WTC11 (cell line): ENCODE results near the gene AVL9. TPM values are rescaled to one million over a fixed set of nuclear protein-coding genes. Genes with fewer than 3 reads are reported as not detected.

Source experiments
- ATAC-seq: fragments of 200-7000 bp; cut with Tn5 transposase; 2 replicates; pipeline ENCODE4 v1.10.0; 2021; ENCODE audit warnings: mild to moderate bottlenecking, moderate library complexity
- CTCF ChIA-PET: fragments of 300-600 bp; sonication (Branson Sonifier 250); formaldehyde crosslinking; loops from one replicate; lab custom pipeline; 2021; ENCODE audit warnings: antibody characterized with exemption; lab: Charles Lee
- POLR2A ChIA-PET: fragments of 350-600 bp; sonication (Branson Sonifier 250); formaldehyde crosslinking; loops from one replicate; lab custom pipeline; 2021; ENCODE audit warnings: antibody characterized with exemption; lab: Charles Lee
- DNase-seq: peaks from one replicate; pipeline ENCODE4 v3.0.0; 2021; ENCODE audit warnings: low spot score
- H3K27ac Mint-ChIP-seq: 2 replicates; pipeline ENCODE4 v1.8.0; 2021; ENCODE audit warnings: mixed read lengths
- H3K27me3 Mint-ChIP-seq: 2 replicates; pipeline ENCODE4 v1.8.0; 2021; ENCODE audit warnings: low read depth, mild to moderate bottlenecking, moderate library complexity, mixed read lengths
- H3K36me3 Mint-ChIP-seq: 2 replicates; pipeline ENCODE4 v1.8.0; 2021; ENCODE audit warnings: mixed read lengths
- H3K4me1 Mint-ChIP-seq: 2 replicates; pipeline ENCODE4 v1.8.0; 2022; ENCODE audit warnings: mixed read lengths
- H3K4me3 Mint-ChIP-seq: 2 replicates; pipeline ENCODE4 v1.8.0; 2021; ENCODE audit warnings: mild to moderate bottlenecking, moderate library complexity, mixed read lengths
- H3K9me3 Mint-ChIP-seq: 2 replicates; pipeline ENCODE4 v1.8.0; 2021; ENCODE audit warnings: mixed read lengths
- FOXP1 ChIP-seq: sonication (generic); formaldehyde crosslinking; IDR thresholded peaks from 2 replicates; pipeline ENCODE4 v1.8.0; 2022; ENCODE audit warnings: missing genetic modification reagents, mild to moderate bottlenecking, moderate library complexity, borderline replicate concordance
- HMGA2 ChIP-seq: fragments of 250-450 bp; sonication (Bioruptor Pico); IDR thresholded peaks from 2 replicates; pipeline ENCODE4 v1.4.0; 2021; ENCODE audit warnings: mild to moderate bottlenecking, moderate library complexity
- JUN ChIP-seq: sonication (generic); formaldehyde crosslinking; IDR thresholded peaks from 2 replicates; pipeline ENCODE4 v1.8.0; 2023; ENCODE audit warnings: mild to moderate bottlenecking, missing genetic modification reagents
- OVOL2 ChIP-seq: fragments of 250-450 bp; sonication (Bioruptor Pico); IDR thresholded peaks from 2 replicates; pipeline ENCODE4 v1.9.0; 2021; ENCODE audit warnings: mild to moderate bottlenecking, borderline replicate concordance
- PRDM15 ChIP-seq: sonication (generic); formaldehyde crosslinking; IDR thresholded peaks from 2 replicates; pipeline ENCODE4 v1.8.0; 2022; ENCODE audit warnings: missing genetic modification reagents
- PREB ChIP-seq: sonication (generic); formaldehyde crosslinking; IDR thresholded peaks from 2 replicates; pipeline ENCODE4 v1.8.1; 2022; ENCODE audit warnings: mild to moderate bottlenecking, missing genetic modification reagents, moderate library complexity, borderline replicate concordance
- PRRX2 ChIP-seq: fragments of 250-450 bp; sonication (Bioruptor Pico); IDR thresholded peaks from 2 replicates; pipeline ENCODE4 v1.8.0; 2021; ENCODE audit warnings: mild to moderate bottlenecking
- RORB ChIP-seq: fragments of 250-450 bp; sonication (Bioruptor Pico); IDR thresholded peaks from 2 replicates; pipeline ENCODE4 v1.9.0; 2021; ENCODE audit warnings: mild to moderate bottlenecking
- SMAD3 ChIP-seq: sonication (generic); formaldehyde crosslinking; IDR thresholded peaks from 2 replicates; pipeline ENCODE4 v1.8.0; 2022; ENCODE audit warnings: missing genetic modification reagents, mild to moderate bottlenecking, borderline replicate concordance
- SMAD4 ChIP-seq: sonication (generic); formaldehyde crosslinking; IDR thresholded peaks from 2 replicates; pipeline ENCODE4 v1.8.0; 2022; ENCODE audit warnings: mild to moderate bottlenecking, missing genetic modification reagents
- USF1 ChIP-seq: sonication (generic); formaldehyde crosslinking; IDR thresholded peaks from 2 replicates; pipeline ENCODE4 v1.8.0; 2022; ENCODE audit warnings: mild to moderate bottlenecking, missing genetic modification reagents
- ZNF219 ChIP-seq: sonication (generic); formaldehyde crosslinking; IDR thresholded peaks from 2 replicates; pipeline ENCODE4 v1.8.0; 2023; ENCODE audit warnings: missing genetic modification reagents, mild to moderate bottlenecking, borderline replicate concordance
- ZNF396 ChIP-seq: fragments of 250-450 bp; sonication (Bioruptor Pico); IDR thresholded peaks from 2 replicates; pipeline ENCODE4 v1.8.0; 2021; ENCODE audit warnings: mild to moderate bottlenecking, moderate library complexity, borderline replicate concordance
- ZNF671 ChIP-seq: fragments of 250-450 bp; sonication (Bioruptor Pico); IDR thresholded peaks from 2 replicates; pipeline ENCODE4 v1.8.0; 2021; ENCODE audit warnings: mild to moderate bottlenecking
- total RNA-seq: library from RNA; stranded (reverse); gene quantifications from 3 replicates; pipeline ENCODE4 v1.2.3, GENCODE V29; 2021
- TF ChIP-seq, protein P1 (sequence below): sonication (generic); formaldehyde crosslinking; IDR thresholded peaks from 2 replicates; pipeline ENCODE4 v1.8.1; 2023; ENCODE audit warnings: mild to moderate bottlenecking, missing genetic modification reagents, moderate library complexity
- TF ChIP-seq, protein P2 (sequence below): sonication (generic); formaldehyde crosslinking; IDR thresholded peaks from 2 replicates; pipeline ENCODE4 v1.8.0; 2022; ENCODE audit warnings: mild to moderate bottlenecking, missing genetic modification reagents
- TF ChIP-seq, protein P3 (sequence below): sonication (generic); formaldehyde crosslinking; IDR thresholded peaks from 2 replicates; pipeline ENCODE4 v1.8.1; 2023; ENCODE audit warnings: mild to moderate bottlenecking, moderate library complexity, missing genetic modification reagents
- TF ChIP-seq, protein P4 (sequence below): fragments of 250-450 bp; sonication (Bioruptor Pico); IDR thresholded peaks from 2 replicates; pipeline ENCODE4 v2.1.2; 2022; ENCODE audit warnings: mild to moderate bottlenecking, moderate library complexity
- TF ChIP-seq, protein P5 (sequence below): sonication (generic); formaldehyde crosslinking; IDR thresholded peaks from 2 replicates; pipeline ENCODE4 v1.8.1; 2022; ENCODE audit warnings: mild to moderate bottlenecking, moderate library complexity, missing genetic modification reagents

The AVL9 gene
- total RNA-seq, 1 experiment from 2014 or later, result 55.6 TPM

DNA sequence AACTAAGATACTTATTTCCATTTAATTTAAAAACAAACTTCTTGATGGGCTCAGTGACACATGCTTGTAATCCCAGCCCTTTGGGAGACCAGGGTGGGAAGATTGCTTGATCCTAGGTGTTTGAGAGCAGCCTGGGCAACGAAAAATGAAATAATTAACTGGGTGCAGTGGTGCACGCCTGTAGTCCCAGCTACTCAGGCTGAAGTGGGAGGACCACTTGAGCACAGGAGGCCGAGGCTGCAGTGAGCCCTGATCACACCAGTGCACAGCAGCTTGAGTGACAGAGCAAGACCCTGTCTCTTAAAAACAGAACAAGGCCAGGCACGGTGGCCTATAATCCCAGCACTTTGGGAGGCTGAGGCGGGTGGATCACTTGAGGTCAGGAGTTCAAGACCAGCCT lies 37.4 kb downstream of the AVL9 start:
- Mint-ChIP-seq H3K27ac (no peak overlapping the region), H3K9me3 (no peaks in the 10 kb centered on the region), H3K36me3 (no peaks in the 10 kb centered on the region), H3K4me3 (no peak overlapping the region), H3K27me3 (no peaks in the 10 kb centered on the region), H3K4me1 (peaks cover 60% of the 10 kb centered on the region)
- DNase-seq (no peak), ATAC-seq (no peak; the same call in 1 of the 2 replicates)
- ChIA-PET CTCF (no interaction called here), POLR2A (interaction anchor here (0.6 kb wide), 1 partner anchor 15 kb away, joined by 3 read pairs; no protein-coding TSS in a partner anchor)
- TF ChIP-seq, protein P1, sequence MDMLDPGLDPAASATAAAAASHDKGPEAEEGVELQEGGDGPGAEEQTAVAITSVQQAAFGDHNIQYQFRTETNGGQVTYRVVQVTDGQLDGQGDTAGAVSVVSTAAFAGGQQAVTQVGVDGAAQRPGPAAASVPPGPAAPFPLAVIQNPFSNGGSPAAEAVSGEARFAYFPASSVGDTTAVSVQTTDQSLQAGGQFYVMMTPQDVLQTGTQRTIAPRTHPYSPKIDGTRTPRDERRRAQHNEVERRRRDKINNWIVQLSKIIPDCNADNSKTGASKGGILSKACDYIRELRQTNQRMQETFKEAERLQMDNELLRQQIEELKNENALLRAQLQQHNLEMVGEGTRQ, result no peak
- TF ChIP-seq HMGA2 (CRISPR knock-in tag) (no peak), PRRX2 (CRISPR knock-in tag) (no peak), FOXP1 (CRISPR knock-in tag) (no peak), SMAD4 (CRISPR knock-in tag) (no peak), ZNF671 (CRISPR knock-in tag) (no peak), PRDM15 (no peak), OVOL2 (CRISPR knock-in tag) (no peak), SMAD3 (CRISPR knock-in tag) (no peak), RORB (CRISPR knock-in tag) (no peak), ZNF219 (CRISPR knock-in tag) (no peak), JUN (CRISPR knock-in tag) (no peak), PREB (CRISPR knock-in tag) (no peak), USF1 (no peak), ZNF396 (CRISPR knock-in tag) (no peak)
- TF ChIP-seq, protein P2, sequence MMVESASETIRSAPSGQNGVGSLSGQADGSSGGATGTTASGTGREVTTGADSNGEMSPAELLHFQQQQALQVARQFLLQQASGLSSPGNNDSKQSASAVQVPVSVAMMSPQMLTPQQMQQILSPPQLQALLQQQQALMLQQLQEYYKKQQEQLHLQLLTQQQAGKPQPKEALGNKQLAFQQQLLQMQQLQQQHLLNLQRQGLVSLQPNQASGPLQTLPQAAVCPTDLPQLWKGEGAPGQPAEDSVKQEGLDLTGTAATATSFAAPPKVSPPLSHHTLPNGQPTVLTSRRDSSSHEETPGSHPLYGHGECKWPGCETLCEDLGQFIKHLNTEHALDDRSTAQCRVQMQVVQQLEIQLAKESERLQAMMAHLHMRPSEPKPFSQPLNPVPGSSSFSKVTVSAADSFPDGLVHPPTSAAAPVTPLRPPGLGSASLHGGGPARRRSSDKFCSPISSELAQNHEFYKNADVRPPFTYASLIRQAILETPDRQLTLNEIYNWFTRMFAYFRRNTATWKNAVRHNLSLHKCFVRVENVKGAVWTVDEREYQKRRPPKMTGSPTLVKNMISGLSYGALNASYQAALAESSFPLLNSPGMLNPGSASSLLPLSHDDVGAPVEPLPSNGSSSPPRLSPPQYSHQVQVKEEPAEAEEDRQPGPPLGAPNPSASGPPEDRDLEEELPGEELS (CRISPR knock-in tag), result no peak
- TF ChIP-seq, protein P3, sequence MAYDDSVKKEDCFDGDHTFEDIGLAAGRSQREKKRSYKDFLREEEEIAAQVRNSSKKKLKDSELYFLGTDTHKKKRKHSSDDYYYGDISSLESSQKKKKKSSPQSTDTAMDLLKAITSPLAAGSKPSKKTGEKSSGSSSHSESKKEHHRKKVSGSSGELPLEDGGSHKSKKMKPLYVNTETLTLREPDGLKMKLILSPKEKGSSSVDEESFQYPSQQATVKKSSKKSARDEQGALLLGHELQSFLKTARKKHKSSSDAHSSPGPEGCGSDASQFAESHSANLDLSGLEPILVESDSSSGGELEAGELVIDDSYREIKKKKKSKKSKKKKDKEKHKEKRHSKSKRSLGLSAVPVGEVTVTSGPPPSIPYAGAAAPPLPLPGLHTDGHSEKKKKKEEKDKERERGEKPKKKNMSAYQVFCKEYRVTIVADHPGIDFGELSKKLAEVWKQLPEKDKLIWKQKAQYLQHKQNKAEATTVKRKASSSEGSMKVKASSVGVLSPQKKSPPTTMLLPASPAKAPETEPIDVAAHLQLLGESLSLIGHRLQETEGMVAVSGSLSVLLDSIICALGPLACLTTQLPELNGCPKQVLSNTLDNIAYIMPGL, result no peak
- TF ChIP-seq, protein P4, sequence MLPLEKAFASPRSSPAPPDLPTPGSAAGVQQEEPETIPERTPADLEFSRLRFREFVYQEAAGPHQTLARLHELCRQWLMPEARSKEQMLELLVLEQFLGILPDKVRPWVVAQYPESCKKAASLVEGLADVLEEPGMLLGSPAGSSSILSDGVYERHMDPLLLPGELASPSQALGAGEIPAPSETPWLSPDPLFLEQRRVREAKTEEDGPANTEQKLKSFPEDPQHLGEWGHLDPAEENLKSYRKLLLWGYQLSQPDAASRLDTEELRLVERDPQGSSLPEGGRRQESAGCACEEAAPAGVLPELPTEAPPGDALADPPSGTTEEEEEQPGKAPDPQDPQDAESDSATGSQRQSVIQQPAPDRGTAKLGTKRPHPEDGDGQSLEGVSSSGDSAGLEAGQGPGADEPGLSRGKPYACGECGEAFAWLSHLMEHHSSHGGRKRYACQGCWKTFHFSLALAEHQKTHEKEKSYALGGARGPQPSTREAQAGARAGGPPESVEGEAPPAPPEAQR (CRISPR knock-in tag), result no peak
- TF ChIP-seq, protein P5, sequence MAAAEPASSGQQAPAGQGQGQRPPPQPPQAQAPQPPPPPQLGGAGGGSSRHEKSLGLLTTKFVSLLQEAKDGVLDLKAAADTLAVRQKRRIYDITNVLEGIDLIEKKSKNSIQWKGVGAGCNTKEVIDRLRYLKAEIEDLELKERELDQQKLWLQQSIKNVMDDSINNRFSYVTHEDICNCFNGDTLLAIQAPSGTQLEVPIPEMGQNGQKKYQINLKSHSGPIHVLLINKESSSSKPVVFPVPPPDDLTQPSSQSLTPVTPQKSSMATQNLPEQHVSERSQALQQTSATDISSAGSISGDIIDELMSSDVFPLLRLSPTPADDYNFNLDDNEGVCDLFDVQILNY (CRISPR knock-in tag), result no peak
